ENCODE measurements around the gene GNAZ. TPM values are rescaled to one million over a fixed set of nuclear protein-coding genes. Genes with fewer than 3 reads are reported as not detected.

Gene GNAZ
- total RNA-seq, 1 experiment from 2014 or later = 5.0 TPM

- H3K4me1 ChIP-seq (ENCODE audit: insufficient read depth, low read length) = no peaks in the 10 kb centered on the region
- no peak overlapping the region for H2BK12ac ChIP-seq (ENCODE audit: insufficient read length, low read depth, low read length)
- no peaks in the 10 kb centered on the region for H3K9me3 ChIP-seq (ENCODE audit: control insufficient read depth, low read depth, low read length)
- WGBS (ENCODE audit: extremely low coverage, insufficient read length, low lambda C conversion rate) = no CpG with 5 or more reads among the region's 7 CpGs
- H2BK120ac ChIP-seq (ENCODE audit: low read depth, low read length, poor library complexity, severe bottlenecking) = no peak overlapping the region
- no peak overlapping the region for H4K91ac ChIP-seq (ENCODE audit: insufficient read length, low read depth, low read length)
- H3K9me3 Mint-ChIP-seq = no peaks in the 10 kb centered on the region
- no peak overlapping the region for H3K27ac ChIP-seq (ENCODE audit: insufficient read length, low read depth, low read length)
- no peak overlapping the region for H3K4me3 Mint-ChIP-seq
- no peak overlapping the region for H3K27ac Mint-ChIP-seq
- H4K20me1 ChIP-seq (ENCODE audit: control insufficient read depth, insufficient read depth, insufficient read length) = no peaks in the 10 kb centered on the region
- no peak overlapping the region for H3T11ph ChIP-seq (ENCODE audit: low read length)
- no peak overlapping the region for H2BK20ac ChIP-seq (ENCODE audit: low read depth, low read length, poor library complexity, severe bottlenecking)
- no peak overlapping the region for H2BK15ac ChIP-seq (ENCODE audit: low read depth, low read length)
- peaks cover 36% of the 10 kb centered on the region for H3K27me3 Mint-ChIP-seq (ENCODE audit: low read depth)
- no peak overlapping the region for H4K5ac ChIP-seq (ENCODE audit: insufficient read length, low read depth, low read length)
- no peak for TF ChIP-seq CTCF (conservative IDR thresholded peaks at IDR 0.05)
- no peak for DNase-seq
- no peak overlapping the region for H2AFZ ChIP-seq (ENCODE audit: low read length)
- H3K18ac ChIP-seq (ENCODE audit: insufficient read length, low read depth, low read length) = no peak overlapping the region
- H3K27me3 ChIP-seq (ENCODE audit: insufficient read depth, low read length) = no peaks in the 10 kb centered on the region; the same call in 1 of the 2 replicates
- H2BK5ac ChIP-seq (ENCODE audit: insufficient read length, low read length) = no peak overlapping the region
- H2AK5ac ChIP-seq (ENCODE audit: insufficient read length, low read length) = no peak overlapping the region
- H3K79me1 ChIP-seq (ENCODE audit: insufficient read depth, low read depth, low read length, poor library complexity, severe bottlenecking) = no peaks in the 10 kb centered on the region
- no peaks in the 10 kb centered on the region for H3K23me2 ChIP-seq (ENCODE audit: insufficient read length, low read depth, low read length, poor library complexity, severe bottlenecking)
- no peak overlapping the region; the same call in 1 of the 2 replicates for H3K14ac ChIP-seq (ENCODE audit: insufficient read depth, low read length)
- H3K4me2 ChIP-seq (ENCODE audit: insufficient read depth, insufficient read length, low read length) = no peak overlapping the region
- H3K9ac ChIP-seq (ENCODE audit: extremely low read depth, insufficient read length, low read length) = no peak overlapping the region
- H3K36me3 Mint-ChIP-seq (ENCODE audit: insufficient read depth in 1 of 3, low read depth in 3 of 3) = no peaks in the 10 kb centered on the region
- H3K79me2 ChIP-seq (ENCODE audit: insufficient read depth, low read length) = no peaks in the 10 kb centered on the region
- H3K4me1 Mint-ChIP-seq = peaks cover 14 to 22% of the 10 kb centered on the region in 2 experiments; a peak in 3 of 4 replicates
- no peak overlapping the region for H4K8ac ChIP-seq (replicated peaks; ENCODE audit: insufficient read length, low read depth, low read length)
- no peak overlapping the region for H3K56ac ChIP-seq (ENCODE audit: insufficient read length, low read depth, low read length)
- H3K23ac ChIP-seq (ENCODE audit: insufficient read length, low read depth, low read length) = no peak overlapping the region
- no peak overlapping the region for H3K4ac ChIP-seq (ENCODE audit: low read depth, low read length)
These were observed 45.0 kb downstream of the GNAZ start for GRCh38 chr22:23115369-23115768.
